Calu3 (cell line): ENCODE data around the gene SIDT1. TPM values are rescaled to one million over a fixed set of nuclear protein-coding genes. Genes with fewer than 3 reads are reported as not detected.

Experiments
- BruUV-seq: library from RNA; stranded (reverse); fragments of 400-500 nt; replicated peaks from 2 replicates; lab custom pipeline; 2021; lab: Mats Ljungman, UMichigan
- CTCF ChIA-PET: fragments of 300-600 bp; sonication (Branson Sonifier 250); formaldehyde crosslinking; loops from one replicate; lab custom pipeline; 2022; ENCODE audit warnings: antibody characterized with exemption; lab: Charles Lee
- DNase-seq: peaks from one replicate; pipeline ENCODE4 v3.0.0; 2022
- H3K27ac Mint-ChIP-seq: one replicate; pipeline ENCODE4 v1.8.0; 2022; ENCODE audit warnings: mixed read lengths; ENCODE audit not compliant: unreplicated experiment
- H3K27me3 Mint-ChIP-seq: one replicate; pipeline ENCODE4 v1.8.0; 2022; ENCODE audit warnings: mixed read lengths; ENCODE audit not compliant: unreplicated experiment
- H3K36me3 Mint-ChIP-seq: one replicate; pipeline ENCODE4 v1.8.0; 2022; ENCODE audit warnings: mild to moderate bottlenecking, moderate library complexity, mixed read lengths; ENCODE audit not compliant: insufficient read depth, unreplicated experiment
- H3K4me1 Mint-ChIP-seq: one replicate; pipeline ENCODE4 v1.8.0; 2022; ENCODE audit warnings: mild to moderate bottlenecking, low read depth, mixed read lengths; ENCODE audit not compliant: unreplicated experiment
- H3K4me3 Mint-ChIP-seq: one replicate; pipeline ENCODE4 v1.8.0; 2022; ENCODE audit warnings: mild to moderate bottlenecking, low read depth, moderate library complexity, mixed read lengths; ENCODE audit not compliant: unreplicated experiment
- H3K9me3 Mint-ChIP-seq: one replicate; pipeline ENCODE4 v1.8.0; 2022; ENCODE audit warnings: low read depth, mixed read lengths; ENCODE audit not compliant: unreplicated experiment
- intact Hi-C: fragments of 100-400 bp; cut with micrococcal nuclease; formaldehyde crosslinking; loops from one replicate; pipeline ENCODE4 v1.10.0; 2022; ENCODE audit not compliant: unreplicated experiment
- total RNA-seq: library from RNA; stranded (reverse); gene quantifications from 2 replicates; pipeline ENCODE4 v1.2.3, GENCODE V29; 2022
- TF ChIP-seq, protein P1 (sequence below): fragments of 200-600 bp; IDR thresholded peaks from one replicate; pipeline ENCODE4 v1.8.0; 2022; ENCODE audit warnings: antibody characterized with exemption; ENCODE audit not compliant: unreplicated experiment

Gene SIDT1
- total RNA-seq, 1 experiment from 2014 or later, result 0.87 TPM

DNA sequence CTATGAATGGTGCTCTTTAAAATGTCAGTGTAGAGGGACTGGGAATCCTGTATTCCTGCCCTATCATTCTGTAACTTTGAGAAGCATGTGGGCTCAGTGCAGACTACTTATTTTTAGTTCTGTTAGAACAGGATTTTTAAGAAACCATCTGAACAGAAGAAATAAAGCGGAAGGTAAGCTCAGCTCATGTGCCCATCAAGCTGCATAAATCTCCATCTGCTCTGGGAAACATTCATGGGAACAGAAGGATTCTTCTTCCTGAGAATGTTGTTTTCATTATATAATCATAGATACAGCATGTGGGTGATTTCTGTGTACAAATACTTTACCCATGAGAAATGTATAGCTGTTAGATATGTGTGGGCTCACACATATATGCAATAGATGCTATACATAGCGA is 69.9 kb downstream of the SIDT1 start:
- intact Hi-C loops, result no loop called here
- no peak for DNase-seq
- Mint-ChIP-seq H3K9me3 (no peaks in the 10 kb centered on the region), H3K27ac (no peak overlapping the region), H3K4me1 (no peaks in the 10 kb centered on the region), H3K27me3 (no peaks in the 10 kb centered on the region), H3K36me3 (no peaks in the 10 kb centered on the region), H3K4me3 (no peak overlapping the region)
- no TSS peak for BruUV-seq
- CTCF ChIA-PET, result interaction anchor here (0.6 to 1.5 kb wide), 2 partner anchors 25 to 361 kb away, joined by 4 read pairs; no protein-coding TSS in a partner anchor
- TF ChIP-seq, protein P1, sequence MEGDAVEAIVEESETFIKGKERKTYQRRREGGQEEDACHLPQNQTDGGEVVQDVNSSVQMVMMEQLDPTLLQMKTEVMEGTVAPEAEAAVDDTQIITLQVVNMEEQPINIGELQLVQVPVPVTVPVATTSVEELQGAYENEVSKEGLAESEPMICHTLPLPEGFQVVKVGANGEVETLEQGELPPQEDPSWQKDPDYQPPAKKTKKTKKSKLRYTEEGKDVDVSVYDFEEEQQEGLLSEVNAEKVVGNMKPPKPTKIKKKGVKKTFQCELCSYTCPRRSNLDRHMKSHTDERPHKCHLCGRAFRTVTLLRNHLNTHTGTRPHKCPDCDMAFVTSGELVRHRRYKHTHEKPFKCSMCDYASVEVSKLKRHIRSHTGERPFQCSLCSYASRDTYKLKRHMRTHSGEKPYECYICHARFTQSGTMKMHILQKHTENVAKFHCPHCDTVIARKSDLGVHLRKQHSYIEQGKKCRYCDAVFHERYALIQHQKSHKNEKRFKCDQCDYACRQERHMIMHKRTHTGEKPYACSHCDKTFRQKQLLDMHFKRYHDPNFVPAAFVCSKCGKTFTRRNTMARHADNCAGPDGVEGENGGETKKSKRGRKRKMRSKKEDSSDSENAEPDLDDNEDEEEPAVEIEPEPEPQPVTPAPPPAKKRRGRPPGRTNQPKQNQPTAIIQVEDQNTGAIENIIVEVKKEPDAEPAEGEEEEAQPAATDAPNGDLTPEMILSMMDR, result no peak

DNA sequence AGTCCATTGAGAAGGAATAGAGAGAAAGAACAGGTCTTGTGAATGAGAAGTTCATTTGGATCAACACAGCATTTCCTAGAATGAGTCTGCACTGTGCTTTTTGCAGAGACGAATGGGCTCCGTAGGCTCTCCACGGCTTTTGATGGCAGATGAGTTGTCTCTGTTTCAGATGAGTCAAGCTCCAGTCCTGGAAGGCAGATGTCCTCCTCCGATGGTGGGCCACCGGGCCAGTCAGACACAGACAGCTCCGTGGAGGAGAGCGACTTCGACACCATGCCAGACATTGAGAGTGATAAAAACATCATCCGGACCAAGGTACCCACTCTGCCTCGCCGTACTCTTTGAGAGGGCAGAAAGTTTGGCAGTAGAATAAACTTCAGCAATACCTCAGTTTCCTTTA is 70.5 kb downstream of the SIDT1 start:
- Mint-ChIP-seq H3K36me3 (no peaks in the 10 kb centered on the region), H3K27me3 (no peaks in the 10 kb centered on the region), H3K27ac (no peak overlapping the region), H3K4me3 (no peak overlapping the region), H3K9me3 (no peaks in the 10 kb centered on the region), H3K4me1 (no peaks in the 10 kb centered on the region)
- TF ChIP-seq, protein P1, result no peak
- CTCF ChIA-PET, result interaction anchor here (1.5 kb wide), 1 partner anchor 25 kb away, joined by 4 read pairs; no protein-coding TSS in a partner anchor
- no peak for DNase-seq
- BruUV-seq, result no TSS peak
- intact Hi-C loops, result no loop called here

DNA sequence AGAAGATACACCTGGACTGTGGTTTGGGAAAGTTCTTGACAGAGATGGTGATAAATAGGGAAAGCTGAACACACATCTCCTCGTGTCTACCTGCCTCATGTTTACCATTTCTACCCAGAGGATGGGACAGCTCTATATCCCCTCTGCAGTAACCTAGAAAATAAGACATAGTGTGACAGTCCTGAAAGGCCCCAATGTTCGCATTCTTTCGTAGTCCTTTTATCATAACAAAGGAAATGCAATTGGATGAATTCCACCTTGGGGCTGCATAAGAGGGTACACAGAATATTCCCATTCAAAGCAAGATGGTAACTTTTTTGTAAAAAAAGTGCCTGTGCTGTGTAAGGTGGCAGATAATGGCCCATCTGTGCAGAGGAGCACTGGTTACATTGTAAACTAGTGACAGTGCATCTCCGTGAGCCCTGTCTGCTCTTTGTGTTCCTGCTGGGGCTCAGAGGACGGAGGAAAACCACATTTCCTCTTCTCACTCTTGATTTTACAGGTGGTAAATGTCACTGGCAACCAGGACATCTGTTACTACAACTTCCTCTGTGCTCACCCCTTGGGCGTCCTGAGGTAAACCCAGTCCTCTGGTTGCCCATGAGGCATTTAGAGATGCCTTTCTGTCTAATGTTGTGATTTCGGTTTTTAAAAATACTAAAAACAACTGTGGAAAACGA is 74.3 kb downstream of the SIDT1 start:
- TF ChIP-seq, protein P1, result no peak
- H3K27me3 Mint-ChIP-seq, result no peaks in the 10 kb centered on the region
- no peak for DNase-seq
- no peaks in the 10 kb centered on the region for H3K36me3 Mint-ChIP-seq
- H3K27ac Mint-ChIP-seq, result no peak overlapping the region
- no peaks in the 10 kb centered on the region for H3K9me3 Mint-ChIP-seq
- no peak overlapping the region for H3K4me3 Mint-ChIP-seq
- CTCF ChIA-PET, result no interaction called here
- intact Hi-C loops, result no loop called here
- BruUV-seq, result no TSS peak
- no peaks in the 10 kb centered on the region for H3K4me1 Mint-ChIP-seq

DNA sequence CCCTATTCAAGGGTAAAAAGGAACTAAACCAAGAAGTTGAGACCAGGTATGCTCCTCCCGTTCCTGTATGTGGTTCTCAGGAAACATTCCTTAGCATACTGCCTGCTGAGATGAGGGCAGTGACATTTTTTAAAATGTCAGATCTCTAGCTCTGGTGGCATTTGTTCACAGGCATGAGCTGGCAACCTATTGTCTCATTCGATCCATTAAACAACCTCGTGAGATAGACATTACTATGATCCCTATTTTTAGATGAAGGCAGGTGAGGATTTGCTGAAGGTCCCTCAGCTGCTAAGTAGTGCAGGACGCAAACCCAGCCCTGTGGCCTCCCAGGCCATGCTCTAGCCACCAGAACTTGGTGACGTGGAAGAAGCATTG is 74.9 kb downstream of the SIDT1 start:
- no peak for DNase-seq
- Mint-ChIP-seq H3K9me3 (no peaks in the 10 kb centered on the region), H3K27ac (no peak overlapping the region), H3K36me3 (no peaks in the 10 kb centered on the region), H3K4me3 (no peak overlapping the region), H3K27me3 (no peaks in the 10 kb centered on the region), H3K4me1 (no peaks in the 10 kb centered on the region)
- CTCF ChIA-PET, result no interaction called here
- intact Hi-C loops, result no loop called here
- no TSS peak for BruUV-seq
- TF ChIP-seq, protein P1, result no peak
